Dedifferentiated amniotic fluid mesenchymal stem cell (primary cell): ENCODE data around the gene JPH3.
"Not testable (repeated sequence)": the region's sequence is repeated elsewhere in the genome, so short reads cannot be mapped to it uniquely, and the experiment has no call there.

Experiments
- DNase-seq: peaks from one replicate; pipeline ENCODE4 v3.0.0-alpha.2; 2016; ENCODE audit errors: extremely low spot score

Gene JPH3

GRCh38 chr16:87681051-87681602 is 78.8 kb downstream of the JPH3 start:
- not testable (repeated sequence) for DNase-seq

- peak; percentile 61 for DNase-seq
Measured at GRCh38 chr16:87681981-87682570, 79.8 kb downstream of the JPH3 start.

- no peak for DNase-seq
Measured at GRCh38 chr16:87682852-87683399, 80.6 kb downstream of the JPH3 start.

- DNase-seq, result no peak
Measured at GRCh38 chr16:87684106-87684677, 81.9 kb downstream of the JPH3 start.

GRCh38 chr16:87684711-87685404 is 82.5 kb downstream of the JPH3 start:
- DNase-seq, result no peak

GRCh38 chr16:87685405-87685755 is 83.1 kb downstream of the JPH3 start:
- DNase-seq, result no peak

GRCh38 chr16:87685766-87686165 is 83.5 kb downstream of the JPH3 start:
- no peak for DNase-seq

GRCh38 chr16:87686697-87687096 is 84.4 kb downstream of the JPH3 start:
- no peak for DNase-seq

- DNase-seq, result no peak
Measured at GRCh38 chr16:87687126-87687910, 85.0 kb downstream of the JPH3 start.

- DNase-seq, result no peak
Measured at GRCh38 chr16:87687998-87688529, 85.8 kb downstream of the JPH3 start.

- no peak for DNase-seq
Measured at GRCh38 chr16:87688876-87689815, 86.8 kb downstream of the JPH3 start.

- DNase-seq, result no peak
Measured at GRCh38 chr16:87689956-87690465, 87.7 kb downstream of the JPH3 start.

GRCh38 chr16:87690911-87691685 is 88.8 kb downstream of the JPH3 start:
- no peak for DNase-seq

GRCh38 chr16:87691686-87692079 is 89.4 kb downstream of the JPH3 start:
- no peak for DNase-seq

- DNase-seq, result no peak
Measured at GRCh38 chr16:87692176-87692575, 89.9 kb downstream of the JPH3 start.

GRCh38 chr16:87692756-87693155 is 90.4 kb downstream of the JPH3 start:
- no peak for DNase-seq

- no peak for DNase-seq
Measured at GRCh38 chr16:87693827-87694226, 91.5 kb downstream of the JPH3 start.

GRCh38 chr16:87694441-87695125 is 92.3 kb downstream of the JPH3 start:
- DNase-seq, result no peak

- no peak for DNase-seq
Measured at GRCh38 chr16:87695534-87695933, 93.2 kb downstream of the JPH3 start.
